GM12878 (cell line): ENCODE results near the gene PPA1. TPM values are rescaled to one million over a fixed set of nuclear protein-coding genes. Genes with fewer than 3 reads are reported as not detected.

Experiments
- ATAC-seq: fragments of 200-7000 bp; cut with Tn5 transposase; 3 replicates; pipeline ENCODE4 v1.9.1; 2020; ENCODE audit warnings: mild to moderate bottlenecking, moderate library complexity
- BruUV-seq: library from RNA; stranded (reverse); fragments of 400-500 nt; replicated peaks from 2 replicates; lab custom pipeline; 2021; lab: Mats Ljungman, UMichigan
- CTCF ChIA-PET: fragments of 300-600 bp; sonication (Branson Sonifier 250); formaldehyde crosslinking; extraction: SDS; loops from one replicate; lab custom pipeline; 2021; ENCODE audit warnings: inconsistent platforms; lab: Yijun Ruan, JAX
- POLR2A ChIA-PET: fragments of 350-600 bp; formaldehyde crosslinking; extraction: SDS; loops from one replicate; lab custom pipeline; 2021; ENCODE audit warnings: inconsistent platforms; lab: Charles Lee
- RAD21 ChIA-PET: fragments of 300-600 bp; sonication (Branson Sonifier 250); formaldehyde crosslinking; loops from one replicate; lab custom pipeline; 2023; ENCODE audit warnings: antibody characterized with exemption; ENCODE audit not compliant: unreplicated experiment; lab: Charles Lee
- SMC1A ChIA-PET: fragments of 300-600 bp; sonication (Branson Sonifier 250); formaldehyde crosslinking; loops from one replicate; lab custom pipeline; 2023; ENCODE audit not compliant: unreplicated experiment, uncharacterized antibody; lab: Charles Lee
- DNase-seq: peaks from one replicate; pipeline ENCODE4 v3.0.0-alpha.2; 2011; ENCODE audit warnings: low read depth, low spot score
- FAIRE-seq: peaks from 3 replicates; lab custom pipeline; 2011; peaks lifted over from hg19 to GRCh38; lab: Jason Lieb, UNC
- H2AFZ ChIP-seq: 2 replicates; pipeline ENCODE4 v1.6.0; 2011; ENCODE audit warnings: low read depth, low read length, control low read depth; ENCODE audit not compliant: control insufficient read depth
- H3K27ac ChIP-seq: 2 replicates; pipeline ENCODE4 v1.5.1; 2011; ENCODE audit warnings: control low read depth; ENCODE audit not compliant: control insufficient read depth, insufficient read depth
- H3K27me3 ChIP-seq, 2 experiments: replicated peaks in 1 of 2; 2 replicates each; pipeline versions ENCODE4 v1.6.0 to v1.6.1; 2011; ENCODE audit warnings: low read length in 1 of 2; ENCODE audit not compliant: control insufficient read depth in 2 of 2, insufficient read depth in 2 of 2
- H3K36me3 ChIP-seq, 2 experiments: 2 replicates each; pipeline ENCODE4 v1.5.1; 2011; ENCODE audit warnings: low read length in 1 of 2; ENCODE audit not compliant: control insufficient read depth in 2 of 2, insufficient read depth in 2 of 2
- H3K4me1 ChIP-seq: 2 replicates; pipeline ENCODE4 v1.6.1; 2011; ENCODE audit warnings: mild to moderate bottlenecking, low read length, moderate library complexity, mixed read lengths; ENCODE audit not compliant: control insufficient read depth, insufficient read depth
- H3K4me2 ChIP-seq: 2 replicates; pipeline ENCODE4 v1.6.0; 2011; ENCODE audit warnings: control low read depth; ENCODE audit not compliant: control insufficient read depth, insufficient read depth
- H3K4me3 ChIP-seq: fragments of 200-600 bp; sonication (generic); 2 replicates; pipeline ENCODE4 v1.5.1; 2016
- H3K79me2 ChIP-seq: 2 replicates; pipeline ENCODE4 v1.6.0; 2011; ENCODE audit warnings: low read length; ENCODE audit not compliant: control insufficient read depth, insufficient read depth
- H3K9ac ChIP-seq: 2 replicates; pipeline ENCODE4 v1.8.0; 2011; ENCODE audit warnings: low read length, control low read depth, mixed read lengths; ENCODE audit not compliant: control insufficient read depth, insufficient read depth
- H3K9me3 ChIP-seq: replicated peaks from 3 replicates; pipeline ENCODE4 v1.5.1; 2011; ENCODE audit warnings: mild to moderate bottlenecking, low read length; ENCODE audit not compliant: control insufficient read depth, insufficient read depth
- H4K20me1 ChIP-seq: 2 replicates; pipeline ENCODE4 v1.6.0; 2011; ENCODE audit not compliant: control insufficient read depth, insufficient read depth
- BACH1 ChIP-seq: fragments of 450-650 bp; IDR thresholded peaks from 2 replicates; pipeline ENCODE4 v1.6.1; 2017; ENCODE audit warnings: mild to moderate bottlenecking, borderline replicate concordance
- BCL11A ChIP-seq: IDR thresholded peaks from 2 replicates; pipeline ENCODE4 v1.6.1; 2011; ENCODE audit warnings: low read depth, low read length
- CHD1 ChIP-seq: IDR thresholded peaks from 2 replicates; pipeline ENCODE4 v1.6.1; 2012; ENCODE audit warnings: low read depth, low read length, improper control_type of control experiment
- CREB1 ChIP-seq: IDR thresholded peaks from 2 replicates; pipeline ENCODE4 v1.6.1; 2012; ENCODE audit warnings: low read depth, mild to moderate bottlenecking, inconsistent platforms
- EGR1 ChIP-seq, 2 experiments: IDR thresholded peaks; 1 replicate in 1 of 2; 2 replicates in 1 of 2; pipeline ENCODE4 v1.6.1; 2011 to 2012; ENCODE audit warnings: low read depth in 2 of 2, low read length in 2 of 2, borderline replicate concordance in 1 of 2, mild to moderate bottlenecking in 1 of 2, moderate library complexity in 1 of 2
- EP300 ChIP-seq, 2 experiments: fragments of 150-350 bp in 1 of 2; IDR thresholded peaks; 2 replicates each; pipeline ENCODE4 v1.6.1; 2011 to 2012; ENCODE audit warnings: low read depth in 2 of 2, low read length in 2 of 2, borderline replicate concordance in 1 of 2, improper control_type of control experiment in 1 of 2, inconsistent platforms in 1 of 2; ENCODE audit not compliant: control insufficient read depth in 1 of 2
- HDAC6 ChIP-seq: fragments of 200-600 bp; sonication (generic); IDR thresholded peaks from one replicate; pipeline ENCODE4 v1.8.0; 2017; ENCODE audit warnings: antibody characterized with exemption; ENCODE audit not compliant: unreplicated experiment
- POLR2AphosphoS2 ChIP-seq: IDR thresholded peaks from 2 replicates; pipeline ENCODE4 v1.6.1; 2011; ENCODE audit warnings: low read depth, mild to moderate bottlenecking, low read length, improper control_type of control experiment, moderate library complexity
- TCF7 ChIP-seq: IDR thresholded peaks from 2 replicates; pipeline ENCODE4 v1.6.1; 2014; ENCODE audit warnings: antibody characterized with exemption, borderline replicate concordance
- WGBS: methylation state at CpG from one replicate; pipeline ENCODE4 v1.1.6; 2016; ENCODE audit warnings: low lambda C conversion rate; ENCODE audit not compliant: insufficient replicate concordance, insufficient coverage; ENCODE audit errors: missing lambda C conversion rate; 5-methylcytosine and 5-hydroxymethylcytosine counted together
- in situ Hi-C: fragments of 300-500 bp; cut with MboI; formaldehyde crosslinking; loops from 9 replicates; pipeline ENCODE4 v1.14.3; 2018; ENCODE audit warnings: mixed read lengths
- intact Hi-C: fragments of 100-400 bp; cut with micrococcal nuclease; formaldehyde crosslinking; loops from one replicate; pipeline ENCODE4 v1.14.2; 2022; ENCODE audit not compliant: unreplicated experiment
- polyA plus RNA-seq, 11 experiments: library from polyadenylated mRNA; depleted of rRNA in 4 of 11; unstranded in 6 of 11; stranded (reverse) in 5 of 11; fragments of >200 nt; fragmentation: Nextera tagmentation in 4 of 11; fragmentation: Illumina TruSeq in 1 of 11; extraction: Ambion mirVana in 4 of 11; extraction: Trizol in 1 of 11; gene quantifications; 1 replicate in 1 of 11; 2 replicates in 10 of 11; pipeline versions ENCODE4 v1.2.1 to v1.2.3, GENCODE V29; 2011 to 2016; ENCODE audit warnings: inconsistent platforms in 2 of 11, missing spikeins in 2 of 11, low read depth in 1 of 11
- total RNA-seq, 4 experiments: library from RNA; depleted of rRNA in 3 of 4; stranded (reverse); fragments of >200 nt in 3 of 4; fragmentation: Illumina TruSeq in 1 of 4; extraction: Trizol in 1 of 4; gene quantifications; 2 replicates each; pipeline versions ENCODE4 v1.2.1 to v1.2.3, GENCODE V29; 2013 to 2021
- TF ChIP-seq, protein P1 (sequence below): fragments of 450-650 bp; formaldehyde crosslinking; IDR thresholded peaks from 2 replicates; pipeline ENCODE4 v1.5.0; 2022; ENCODE audit warnings: mild to moderate bottlenecking, missing genetic modification characterization
- TF ChIP-seq, protein P2 (sequence below): IDR thresholded peaks from 2 replicates; pipeline ENCODE4 v1.6.1; 2012; ENCODE audit warnings: low read depth, low read length, improper control_type of control experiment

The PPA1 gene
- total and polyA plus RNA-seq, 10 of the 15 experiments (the other 5 are each of a cell fraction or from before 2014, with no cell fraction given) = 224 to 452 (median 346) TPM

DNA sequence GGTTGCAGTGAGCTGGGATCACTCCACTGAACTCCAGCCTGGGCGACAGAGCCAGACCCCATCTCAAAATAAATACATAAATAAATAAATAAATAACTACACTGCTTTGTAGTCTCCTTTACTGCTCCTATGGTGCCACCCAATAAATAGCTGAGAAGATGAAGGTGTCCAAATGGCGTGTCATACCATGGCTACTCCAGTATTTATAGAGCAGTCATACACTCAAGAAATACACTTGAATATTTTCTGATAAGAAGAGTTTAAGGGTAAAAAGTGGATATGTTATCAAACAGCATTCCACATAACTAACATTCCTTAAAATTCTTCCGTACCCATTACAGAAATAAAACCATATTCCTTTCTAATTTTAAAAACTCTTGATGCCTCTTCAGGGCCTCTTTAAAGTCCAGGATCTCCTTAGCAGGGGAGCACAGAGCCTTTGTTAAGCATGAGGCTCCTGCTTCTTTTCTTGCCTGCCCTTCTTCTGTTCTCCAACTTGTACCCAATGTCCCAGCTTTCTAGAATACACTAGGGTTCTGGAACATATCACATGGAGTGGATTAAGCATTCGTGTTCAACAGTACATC, 55.0 kb downstream of the PPA1 start (continued):
- TF ChIP-seq, protein P1, sequence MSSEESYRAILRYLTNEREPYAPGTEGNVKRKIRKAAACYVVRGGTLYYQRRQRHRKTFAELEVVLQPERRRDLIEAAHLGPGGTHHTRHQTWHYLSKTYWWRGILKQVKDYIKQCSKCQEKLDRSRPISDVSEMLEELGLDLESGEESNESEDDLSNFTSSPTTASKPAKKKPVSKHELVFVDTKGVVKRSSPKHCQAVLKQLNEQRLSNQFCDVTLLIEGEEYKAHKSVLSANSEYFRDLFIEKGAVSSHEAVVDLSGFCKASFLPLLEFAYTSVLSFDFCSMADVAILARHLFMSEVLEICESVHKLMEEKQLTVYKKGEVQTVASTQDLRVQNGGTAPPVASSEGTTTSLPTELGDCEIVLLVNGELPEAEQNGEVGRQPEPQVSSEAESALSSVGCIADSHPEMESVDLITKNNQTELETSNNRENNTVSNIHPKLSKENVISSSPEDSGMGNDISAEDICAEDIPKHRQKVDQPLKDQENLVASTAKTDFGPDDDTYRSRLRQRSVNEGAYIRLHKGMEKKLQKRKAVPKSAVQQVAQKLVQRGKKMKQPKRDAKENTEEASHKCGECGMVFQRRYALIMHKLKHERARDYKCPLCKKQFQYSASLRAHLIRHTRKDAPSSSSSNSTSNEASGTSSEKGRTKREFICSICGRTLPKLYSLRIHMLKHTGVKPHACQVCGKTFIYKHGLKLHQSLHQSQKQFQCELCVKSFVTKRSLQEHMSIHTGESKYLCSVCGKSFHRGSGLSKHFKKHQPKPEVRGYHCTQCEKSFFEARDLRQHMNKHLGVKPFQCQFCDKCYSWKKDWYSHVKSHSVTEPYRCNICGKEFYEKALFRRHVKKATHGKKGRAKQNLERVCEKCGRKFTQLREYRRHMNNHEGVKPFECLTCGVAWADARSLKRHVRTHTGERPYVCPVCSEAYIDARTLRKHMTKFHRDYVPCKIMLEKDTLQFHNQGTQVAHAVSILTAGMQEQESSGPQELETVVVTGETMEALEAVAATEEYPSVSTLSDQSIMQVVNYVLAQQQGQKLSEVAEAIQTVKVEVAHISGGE (CRISPR knock-in tag) = no peak
- no peak for TF ChIP-seq POLR2AphosphoS2

DNA sequence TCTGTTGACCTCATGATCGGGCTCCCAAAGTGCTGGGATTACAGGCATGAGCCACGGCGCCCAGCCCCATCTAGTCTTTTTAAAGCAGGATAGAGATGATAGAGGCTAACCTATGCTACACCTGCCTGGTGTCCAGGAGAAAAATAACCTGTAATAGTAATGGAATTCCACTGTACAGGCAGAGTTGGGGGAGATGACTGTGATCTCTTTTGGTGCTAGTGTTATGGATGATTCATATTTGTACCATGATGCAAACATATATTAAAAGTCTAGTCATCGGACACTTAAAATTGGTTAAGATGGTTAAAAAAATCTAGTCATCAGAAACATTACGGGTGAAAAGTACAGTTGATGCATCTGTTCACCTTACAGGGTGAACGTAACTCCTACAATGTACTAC, 56.8 kb downstream of the PPA1 start:
- Histone ChIP-seq H3K4me3 (no peak overlapping the region), H4K20me1 (no peaks in the 10 kb centered on the region), H3K27me3 (no peaks in the 10 kb centered on the region), H3K27ac (no peak overlapping the region), H3K9ac (no peak overlapping the region), H3K4me2 (no peak overlapping the region), H2AFZ (no peak overlapping the region), H3K9me3 (no peaks in the 10 kb centered on the region), H3K4me1 (peaks cover 5% of the 10 kb centered on the region; the same call in 1 of the 2 replicates), H3K36me3 (no peaks in the 10 kb centered on the region), H3K79me2 (no peaks in the 10 kb centered on the region)
- no TSS peak for BruUV-seq
- ChIA-PET POLR2A (no interaction called here), RAD21 (no interaction called here), SMC1A (interaction anchor here (1.2 kb wide), 1 partner anchor 23 kb away, joined by 3 read pairs; no protein-coding TSS in a partner anchor), CTCF (interaction anchor here (0.8 to 1.4 kb wide), 2 partner anchors 45 to 172 kb away, joined by 3 to 5 read pairs; no protein-coding TSS in a partner anchor)
- DNase-seq (no peak), FAIRE-seq (no peak), ATAC-seq (no peak)
- in situ Hi-C loops (no loop called here), intact Hi-C loops (no loop called here)
- 83% methylated on average over 6 of the region's 6 CpGs for WGBS
- TF ChIP-seq HDAC6 (no peak), EGR1 (IDR thresholded peaks at IDR 0.05; ENCODE audit: borderline replicate concordance in 1 of 2, low read depth in 2 of 2, low read length in 2 of 2) (no peak), CHD1 (no peak), CREB1 (no peak), POLR2AphosphoS2 (no peak), TCF7 (no peak), EP300 (IDR thresholded peaks at IDR 0.05; ENCODE audit: borderline replicate concordance in 1 of 2, control insufficient read depth in 1 of 2, low read depth in 2 of 2, low read length in 2 of 2) (no peak), BCL11A (no peak), BACH1 (no peak)
- TF ChIP-seq, protein P2, sequence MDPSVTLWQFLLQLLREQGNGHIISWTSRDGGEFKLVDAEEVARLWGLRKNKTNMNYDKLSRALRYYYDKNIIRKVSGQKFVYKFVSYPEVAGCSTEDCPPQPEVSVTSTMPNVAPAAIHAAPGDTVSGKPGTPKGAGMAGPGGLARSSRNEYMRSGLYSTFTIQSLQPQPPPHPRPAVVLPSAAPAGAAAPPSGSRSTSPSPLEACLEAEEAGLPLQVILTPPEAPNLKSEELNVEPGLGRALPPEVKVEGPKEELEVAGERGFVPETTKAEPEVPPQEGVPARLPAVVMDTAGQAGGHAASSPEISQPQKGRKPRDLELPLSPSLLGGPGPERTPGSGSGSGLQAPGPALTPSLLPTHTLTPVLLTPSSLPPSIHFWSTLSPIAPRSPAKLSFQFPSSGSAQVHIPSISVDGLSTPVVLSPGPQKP = no peak
